Activated CD4-positive, alpha-beta T cell treated with anti-CD3 and anti-CD28 coated beads, Interleukin-2, amount 50 U/mL, for 1 hour (primary cell): ENCODE measurements around the gene MRPL27.

ENCODE experiments used
- DNase-seq: peaks from one replicate; pipeline ENCODE4 v3.0.0-alpha.2; 2020

Gene MRPL27

DNA sequence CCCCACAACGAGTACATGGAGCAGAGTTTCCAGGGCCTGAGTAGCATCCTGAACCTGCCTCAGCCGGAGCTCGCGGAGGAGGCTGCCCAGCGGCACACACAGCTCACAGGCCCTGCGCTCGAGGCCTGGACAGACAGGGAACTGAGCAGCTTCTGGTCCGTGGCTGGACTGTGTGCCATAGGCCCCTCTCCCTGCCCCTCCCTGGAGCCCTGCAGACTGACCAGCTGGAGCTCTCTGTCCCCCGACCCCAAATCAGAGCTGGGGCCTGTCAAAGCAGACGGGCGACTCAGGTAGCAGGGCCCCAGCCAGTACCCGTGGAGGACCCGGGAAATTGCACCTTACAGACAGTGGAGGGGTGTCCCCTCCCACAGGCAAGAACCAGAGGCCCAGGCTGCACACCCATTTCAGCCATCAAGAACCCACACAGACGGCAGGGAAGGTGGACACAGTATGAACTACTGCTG lies 13.0 kb downstream of the MRPL27 start:
- DNase-seq, result no peak

DNA sequence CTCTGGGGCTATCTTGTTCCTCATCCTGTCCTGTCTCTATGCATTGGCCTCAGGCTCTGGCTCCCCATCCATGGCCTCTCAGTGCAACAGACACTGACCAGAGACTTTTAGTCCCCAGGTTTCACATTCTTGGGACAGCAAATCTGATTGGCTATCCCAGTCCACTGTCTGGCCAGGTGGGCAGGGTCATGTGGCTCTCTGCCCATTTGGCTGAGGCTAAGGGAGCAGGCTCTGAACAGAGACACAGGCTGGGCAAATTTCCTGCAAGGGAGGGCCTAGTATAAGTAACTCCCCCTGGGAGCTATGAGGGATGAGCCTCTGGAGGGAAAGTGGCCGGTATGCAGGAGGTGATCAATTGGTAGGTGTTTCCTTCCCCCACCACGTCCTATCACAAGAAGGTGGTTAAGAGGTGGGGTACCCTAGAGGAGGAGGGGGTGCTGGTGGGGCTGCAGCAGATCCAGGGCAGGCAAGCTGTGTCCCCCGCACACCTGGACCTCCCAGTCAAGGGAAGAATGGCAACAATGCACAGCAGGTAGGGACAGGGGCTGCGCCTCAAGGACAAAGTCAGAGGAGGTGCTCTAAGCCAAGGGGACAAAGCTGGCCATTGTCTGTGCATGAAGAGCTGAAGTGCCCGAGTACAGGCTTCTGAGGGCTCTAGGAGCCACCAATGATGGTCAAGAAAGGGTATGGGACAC lies 13.8 kb downstream of the MRPL27 start:
- DNase-seq, result no peak

DNA sequence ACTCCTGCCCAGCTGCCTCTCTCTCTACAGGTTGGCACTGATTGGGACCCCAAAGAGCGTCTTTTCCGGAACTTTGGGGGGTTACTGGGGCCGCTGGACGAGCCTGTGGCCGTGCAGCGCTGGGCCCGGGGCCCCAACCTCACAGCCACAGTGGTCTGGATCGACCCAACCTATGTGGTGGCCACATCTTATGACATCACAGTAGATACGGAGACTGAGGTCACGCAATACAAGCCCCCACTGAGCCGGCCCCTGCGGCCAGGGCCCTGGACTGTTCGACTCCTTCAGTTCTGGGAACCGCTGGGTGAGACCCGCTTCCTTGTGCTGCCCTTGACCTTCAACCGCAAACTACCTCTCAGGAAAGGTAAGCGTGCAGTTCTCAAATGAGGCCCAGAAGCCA lies 14.8 kb downstream of the MRPL27 start:
- no peak for DNase-seq

DNA sequence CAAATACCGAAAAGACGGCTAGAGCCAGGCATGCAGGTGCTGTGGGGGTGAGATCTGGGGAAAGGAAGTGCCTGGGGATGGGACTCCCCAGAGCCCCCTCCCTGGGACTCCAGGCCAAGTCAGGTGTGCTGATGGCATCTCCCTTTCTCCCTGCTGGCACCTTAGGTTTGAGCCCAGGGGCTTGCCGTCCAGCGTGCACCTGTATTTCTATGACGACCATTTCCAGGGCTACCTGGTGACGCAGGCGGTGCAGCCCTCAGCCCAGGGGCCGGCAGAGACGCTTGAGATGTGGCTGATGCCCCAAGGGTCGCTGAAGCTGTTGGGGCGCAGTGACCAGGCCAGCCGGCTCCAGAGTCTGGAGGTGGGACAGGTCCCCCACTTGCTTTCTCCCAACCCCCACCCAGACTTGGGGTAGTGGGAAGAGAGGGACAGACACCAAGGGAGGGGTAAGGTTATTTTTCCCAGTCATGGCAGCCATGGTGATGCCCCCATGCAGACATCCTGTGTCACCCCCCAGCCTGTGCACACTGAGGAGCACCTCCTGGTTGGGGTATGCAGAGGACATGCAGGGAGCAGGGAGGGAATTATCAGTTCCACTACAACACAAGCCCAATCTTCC lies 16.0 kb downstream of the MRPL27 start:
- DNase-seq, result no peak

DNA sequence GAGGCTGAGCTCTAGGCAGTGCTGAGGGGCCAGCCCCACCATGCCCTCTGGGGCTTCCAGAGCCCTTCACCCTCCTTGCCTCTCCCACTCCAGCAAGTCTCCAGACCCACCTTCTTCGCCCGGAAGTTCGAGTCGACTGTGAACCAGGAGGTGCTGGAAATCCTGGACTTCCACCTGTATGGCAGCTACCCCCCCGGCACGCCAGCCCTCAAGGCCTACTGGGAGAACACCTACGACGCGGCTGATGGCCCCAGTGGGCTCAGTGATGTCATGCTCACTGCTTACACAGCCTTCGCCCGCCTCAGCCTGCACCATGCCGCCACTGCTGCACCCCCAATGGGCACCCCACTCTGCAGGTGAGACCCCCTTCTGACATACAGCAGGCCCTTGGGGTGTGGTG lies 16.6 kb downstream of the MRPL27 start:
- DNase-seq, result no peak

DNA sequence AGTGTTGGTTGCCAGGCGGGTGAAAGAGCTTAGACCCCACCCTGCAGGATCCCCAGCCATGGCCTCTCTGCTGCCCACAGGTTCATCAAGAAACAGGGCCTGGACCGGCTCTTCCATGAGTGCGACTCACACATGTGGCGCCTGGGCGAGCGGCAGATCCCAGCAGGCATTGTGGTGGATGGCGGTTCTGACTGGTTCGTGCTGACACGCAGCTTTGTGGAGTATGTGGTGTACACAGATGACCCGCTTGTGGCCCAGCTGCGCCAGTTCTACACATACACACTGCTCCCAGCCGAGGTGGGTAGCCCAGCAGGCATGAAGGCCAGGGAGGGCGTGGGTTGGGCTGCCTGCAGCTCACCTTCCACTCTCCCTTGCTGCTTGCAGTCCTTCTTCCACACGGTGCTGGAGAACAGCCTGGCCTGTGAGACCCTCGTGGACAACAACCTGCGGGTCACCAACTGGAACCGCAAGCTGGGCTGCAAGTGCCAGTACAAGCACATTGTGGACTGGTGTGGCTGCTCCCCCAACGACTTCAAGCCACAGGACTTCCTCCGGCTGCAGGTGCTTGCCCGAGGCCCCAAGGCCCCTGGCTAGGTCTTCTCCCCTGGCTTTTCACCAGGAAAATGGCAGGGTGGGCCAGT lies 17.2 kb downstream of the MRPL27 start:
- no peak for DNase-seq

DNA sequence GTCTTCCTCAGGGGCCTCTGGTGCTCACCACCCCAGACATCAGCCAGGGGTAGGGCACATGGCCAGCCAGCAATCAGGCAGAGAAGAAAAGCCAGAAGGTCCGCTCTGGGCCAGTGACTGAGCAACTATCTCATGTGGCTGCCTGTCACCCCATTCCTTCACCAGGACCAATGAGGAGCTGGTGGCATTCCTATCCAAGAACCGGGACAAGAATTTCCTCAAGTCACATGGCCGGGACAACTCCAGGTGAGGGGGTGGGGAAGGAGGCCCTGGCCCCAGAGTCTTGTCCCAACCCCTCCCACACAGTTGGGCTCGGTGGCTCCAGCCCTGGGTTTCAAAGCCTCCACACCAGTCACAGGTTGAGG lies 17.7 kb downstream of the MRPL27 start:
- no peak for DNase-seq

DNA sequence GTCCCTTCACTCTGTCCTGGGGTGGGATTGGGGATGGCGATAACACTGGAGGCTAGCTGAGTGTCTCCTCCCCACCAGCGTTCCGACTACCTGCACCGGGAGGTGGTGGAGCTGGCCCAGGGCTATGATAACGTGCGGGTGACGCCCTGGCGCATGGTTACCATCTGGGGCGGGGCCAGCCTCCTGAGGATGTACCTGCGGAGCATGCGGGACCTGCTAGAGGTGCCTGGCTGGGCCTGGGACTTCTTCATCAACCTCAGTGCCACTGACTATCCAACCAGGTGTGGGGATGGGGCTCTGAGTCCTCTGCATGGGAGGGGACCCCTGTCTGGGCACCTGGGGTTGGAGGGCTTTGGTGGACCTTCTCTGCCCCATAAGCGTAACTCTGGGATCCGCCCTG lies 18.2 kb downstream of the MRPL27 start:
- no peak for DNase-seq

DNA sequence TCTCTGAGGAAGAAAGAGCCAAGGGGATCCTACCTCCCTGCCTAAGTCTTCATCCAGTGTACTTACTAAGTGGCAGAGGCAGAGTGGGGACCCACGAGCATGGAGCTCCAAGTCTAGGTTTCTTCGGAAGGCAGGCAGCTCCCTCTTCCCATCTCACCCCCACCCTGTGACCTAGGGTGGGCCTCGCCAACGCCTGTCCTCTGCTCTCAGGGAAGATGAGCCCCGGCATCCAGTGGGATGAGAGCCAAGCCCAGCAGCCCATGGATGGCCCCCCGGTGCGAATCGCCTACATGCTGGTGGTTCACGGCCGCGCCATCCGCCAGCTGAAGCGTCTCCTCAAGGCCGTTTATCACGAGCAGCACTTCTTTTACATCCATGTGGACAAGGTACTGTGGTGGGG lies 18.8 kb downstream of the MRPL27 start:
- no peak for DNase-seq

DNA sequence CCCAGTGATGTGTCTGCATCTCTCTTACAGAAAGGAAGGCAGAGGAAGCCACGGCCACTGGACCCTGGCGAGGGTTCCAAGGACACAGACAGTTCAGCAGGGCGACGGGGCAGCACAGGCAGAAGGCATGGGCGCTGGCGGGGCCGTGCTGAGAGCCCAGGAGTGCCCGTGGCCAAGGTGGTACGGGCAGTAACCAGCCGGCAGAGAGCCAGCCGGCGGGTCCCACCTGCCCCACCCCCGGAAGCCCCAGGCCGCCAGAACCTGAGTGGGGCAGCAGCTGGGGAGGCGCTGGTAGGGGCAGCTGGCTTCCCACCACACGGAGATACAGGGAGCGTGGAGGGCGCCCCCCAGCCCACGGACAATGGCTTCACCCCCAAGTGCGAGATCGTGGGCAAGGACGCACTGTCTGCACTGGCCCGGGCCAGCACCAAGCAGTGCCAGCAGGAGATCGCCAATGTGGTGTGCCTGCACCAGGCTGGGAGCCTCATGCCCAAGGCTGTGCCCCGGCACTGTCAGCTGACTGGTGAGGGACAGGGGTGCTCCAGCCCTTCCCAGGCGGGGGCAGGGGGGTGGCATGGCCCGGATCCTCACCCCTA lies 19.3 kb downstream of the MRPL27 start:
- no peak for DNase-seq

DNA sequence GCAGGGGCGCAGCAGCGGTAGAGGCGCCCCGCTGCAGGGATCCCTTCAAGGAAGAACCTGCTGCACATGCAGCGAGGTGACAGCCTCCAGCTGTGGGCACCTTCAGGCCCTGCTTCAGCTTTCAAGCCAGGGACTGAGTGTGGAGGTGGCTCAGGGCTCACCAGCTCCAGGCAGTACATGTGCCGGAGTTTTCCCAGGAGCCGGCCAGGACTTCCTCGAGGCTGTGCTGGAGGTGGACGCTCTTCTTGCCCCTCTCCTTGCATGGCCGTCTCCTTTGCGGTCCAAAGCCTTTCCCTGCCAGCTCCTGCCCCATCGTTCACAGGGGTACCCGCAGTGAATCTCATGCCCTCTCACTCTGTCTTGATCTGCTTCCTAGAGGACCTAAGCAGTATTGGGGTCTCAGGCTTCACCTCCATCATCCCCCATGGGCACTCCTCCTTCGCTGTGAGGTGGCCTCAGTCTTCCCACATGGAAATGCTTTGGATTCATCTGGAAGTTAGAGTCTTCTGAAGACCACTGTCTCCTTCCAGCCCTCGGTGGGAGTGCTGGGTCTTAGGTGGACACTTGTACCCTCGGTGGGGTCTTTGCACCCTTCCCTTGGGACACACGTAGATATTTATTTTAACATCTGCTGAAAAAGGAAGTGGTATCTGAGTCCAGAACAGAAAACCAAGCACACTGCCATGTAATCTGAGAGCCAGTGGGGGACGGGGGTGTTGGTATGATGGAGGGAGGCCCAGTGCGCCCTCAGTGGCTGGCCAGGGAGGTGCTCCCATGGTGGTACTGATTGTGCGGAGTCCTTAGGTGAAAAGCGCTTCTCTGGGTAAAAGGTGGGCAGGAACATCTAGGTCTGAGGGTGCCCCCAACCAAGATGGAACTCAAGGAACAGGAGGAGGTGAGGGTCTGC lies 20.0 kb downstream of the MRPL27 start:
- DNase-seq, result no peak

DNA sequence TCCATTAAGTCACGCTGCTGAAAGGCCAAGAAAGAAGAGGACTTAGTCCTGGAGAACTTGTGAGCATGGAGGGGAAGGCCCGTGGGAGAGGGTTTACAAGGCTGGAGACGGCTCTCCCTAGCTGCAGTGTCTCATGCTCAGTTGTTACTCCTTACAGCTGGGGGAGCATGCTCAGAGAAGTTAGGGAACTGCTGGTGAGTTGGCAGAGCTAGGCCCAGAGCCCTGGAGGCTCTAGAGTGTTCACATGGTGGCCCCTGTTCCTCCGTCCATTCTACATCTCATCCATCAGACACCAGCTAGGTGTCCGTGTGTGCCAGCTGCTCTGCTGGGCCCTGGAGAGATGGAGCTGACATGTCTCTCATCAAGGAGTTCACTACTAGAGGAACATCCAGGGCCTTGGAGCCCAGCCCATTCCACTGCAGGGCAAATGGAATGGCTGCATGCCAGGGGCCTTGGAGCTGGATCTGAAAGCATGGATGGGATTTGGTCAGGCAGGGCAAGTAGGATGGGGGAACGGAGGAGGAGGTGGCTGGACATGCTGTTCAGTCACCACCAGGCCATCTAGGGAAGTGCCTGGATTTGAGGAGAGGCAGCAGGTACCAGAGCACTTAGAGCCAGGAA lies 20.8 kb downstream of the MRPL27 start:
- DNase-seq, result no peak

DNA sequence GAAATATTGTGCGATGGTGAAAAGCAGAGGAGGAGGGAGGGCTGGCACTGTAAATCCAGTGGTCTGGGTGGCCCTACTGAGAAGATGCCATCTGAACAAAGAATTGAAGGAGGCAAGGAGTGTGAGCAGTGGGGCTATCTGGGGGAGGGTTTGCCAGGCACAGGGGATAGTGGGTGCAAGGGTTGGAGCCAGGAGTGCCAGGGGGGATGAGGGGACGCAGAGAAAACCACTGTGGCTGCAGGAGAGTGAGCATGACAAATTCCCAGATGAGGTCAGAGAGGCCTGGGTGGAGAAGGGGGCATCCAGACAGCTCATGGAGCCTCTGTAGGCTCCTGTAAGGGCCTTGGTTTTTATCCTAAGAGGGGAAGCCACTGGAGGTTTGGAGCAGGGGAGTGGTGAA lies 22.3 kb downstream of the MRPL27 start:
- DNase-seq, result no peak

DNA sequence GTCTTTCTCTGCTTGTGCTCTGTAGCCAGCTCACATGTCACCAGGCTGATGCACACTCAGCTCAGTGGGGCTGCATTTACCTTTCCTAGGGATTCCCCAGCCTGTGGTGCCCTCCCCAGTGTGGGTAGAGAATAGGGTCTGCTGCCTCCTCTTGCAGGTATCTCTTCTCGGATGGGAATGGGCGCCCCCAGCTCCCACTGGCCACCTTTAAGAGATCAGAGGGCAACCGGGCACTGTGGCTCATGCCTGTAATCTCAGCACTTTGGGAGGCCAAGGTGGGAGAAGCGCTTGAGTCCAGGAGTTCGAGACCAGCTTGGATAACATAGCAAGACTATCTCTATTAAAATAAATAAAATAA lies 23.8 kb downstream of the MRPL27 start:
- DNase-seq, result no peak

DNA sequence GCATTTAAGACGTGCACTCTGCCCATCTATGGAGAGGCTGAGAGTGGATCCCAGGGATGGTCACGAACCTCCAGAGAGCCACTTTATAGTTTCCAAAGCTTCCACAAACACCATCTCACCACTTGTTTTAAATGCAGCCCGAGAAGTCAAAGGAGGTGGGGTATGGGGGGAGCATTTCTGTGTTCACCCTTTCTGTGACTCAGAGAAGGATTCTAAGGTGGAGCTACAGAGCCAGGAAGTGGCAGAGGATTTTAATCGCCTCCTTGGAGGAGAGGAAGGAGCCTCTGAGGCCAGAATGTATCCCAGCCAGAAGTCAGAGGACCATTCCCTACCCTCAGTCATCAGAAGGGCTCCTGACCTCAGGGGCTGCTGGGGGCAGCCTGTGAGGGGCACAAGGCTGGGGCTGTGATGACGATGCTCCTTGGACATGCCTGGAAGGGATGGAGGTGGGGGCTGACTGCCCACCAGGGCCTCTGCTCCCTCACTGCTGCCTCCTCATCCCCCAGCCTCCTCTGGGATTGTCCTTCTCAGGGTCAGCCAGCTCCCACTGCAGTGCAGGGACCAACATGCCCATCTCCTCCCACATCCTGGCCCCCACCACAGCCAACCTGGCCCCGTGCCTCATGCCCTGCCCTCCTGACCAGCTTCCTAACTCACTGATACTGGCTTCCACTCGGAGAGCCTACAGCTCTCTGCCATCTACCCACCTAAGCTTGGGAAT lies 24.3 kb downstream of the MRPL27 start:
- DNase-seq, result no peak

DNA sequence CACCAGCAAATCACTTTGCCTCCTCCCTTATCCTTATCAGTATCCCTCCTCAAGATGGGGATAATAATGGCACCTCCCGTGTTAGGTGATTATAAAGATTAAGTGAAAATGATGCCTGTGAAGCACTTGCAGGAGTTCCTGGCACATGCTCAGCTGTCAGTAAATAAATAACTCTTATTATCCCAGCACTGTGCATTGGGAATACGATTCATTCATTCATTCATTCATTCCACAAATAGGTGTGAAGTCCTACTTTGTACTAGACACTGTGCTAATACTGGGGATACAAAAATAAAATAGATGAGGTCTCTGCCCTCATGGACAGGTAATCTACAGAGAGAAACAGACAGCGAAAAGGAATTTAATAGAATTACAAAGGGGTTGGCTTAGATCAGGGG lies 25.1 kb downstream of the MRPL27 start:
- no peak for DNase-seq

DNA sequence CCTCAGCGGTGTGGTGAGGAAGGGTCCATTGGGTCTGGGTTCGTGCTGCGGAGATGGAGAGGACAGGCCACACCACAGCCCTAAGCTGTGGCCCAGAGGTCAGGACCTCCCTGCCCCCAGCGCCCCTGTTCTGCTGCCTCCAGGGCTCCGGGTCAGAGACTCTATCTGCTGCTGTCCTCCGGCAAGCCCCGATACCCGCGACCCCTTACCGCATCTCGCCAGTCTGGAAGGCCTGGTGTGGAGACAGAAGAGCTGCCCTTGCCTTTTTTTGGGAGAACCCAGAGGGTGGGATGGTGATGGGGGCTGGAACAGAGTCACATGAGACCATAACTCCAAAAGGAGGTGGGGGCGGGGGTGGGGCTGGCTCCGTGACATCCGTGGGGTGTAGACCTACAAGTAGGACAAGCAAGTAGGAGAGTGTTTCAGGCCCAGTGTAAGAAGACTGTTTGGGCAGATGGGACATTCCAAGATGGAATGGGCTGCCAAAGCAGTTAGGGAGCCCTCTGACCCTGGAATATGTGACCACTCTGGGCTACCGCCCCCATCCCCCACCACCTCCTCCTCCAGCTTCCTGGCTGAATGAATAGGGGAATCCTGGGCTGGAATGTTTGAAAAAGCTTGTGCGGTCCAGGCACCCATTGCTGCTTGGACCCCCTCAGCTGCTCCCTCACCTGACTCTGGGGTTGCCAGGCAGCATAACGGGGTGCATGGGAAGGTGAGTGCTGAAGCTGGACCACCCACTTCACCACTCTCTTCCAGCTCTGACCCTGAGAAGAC lies 25.7 kb downstream of the MRPL27 start:
- DNase-seq, result no peak

DNA sequence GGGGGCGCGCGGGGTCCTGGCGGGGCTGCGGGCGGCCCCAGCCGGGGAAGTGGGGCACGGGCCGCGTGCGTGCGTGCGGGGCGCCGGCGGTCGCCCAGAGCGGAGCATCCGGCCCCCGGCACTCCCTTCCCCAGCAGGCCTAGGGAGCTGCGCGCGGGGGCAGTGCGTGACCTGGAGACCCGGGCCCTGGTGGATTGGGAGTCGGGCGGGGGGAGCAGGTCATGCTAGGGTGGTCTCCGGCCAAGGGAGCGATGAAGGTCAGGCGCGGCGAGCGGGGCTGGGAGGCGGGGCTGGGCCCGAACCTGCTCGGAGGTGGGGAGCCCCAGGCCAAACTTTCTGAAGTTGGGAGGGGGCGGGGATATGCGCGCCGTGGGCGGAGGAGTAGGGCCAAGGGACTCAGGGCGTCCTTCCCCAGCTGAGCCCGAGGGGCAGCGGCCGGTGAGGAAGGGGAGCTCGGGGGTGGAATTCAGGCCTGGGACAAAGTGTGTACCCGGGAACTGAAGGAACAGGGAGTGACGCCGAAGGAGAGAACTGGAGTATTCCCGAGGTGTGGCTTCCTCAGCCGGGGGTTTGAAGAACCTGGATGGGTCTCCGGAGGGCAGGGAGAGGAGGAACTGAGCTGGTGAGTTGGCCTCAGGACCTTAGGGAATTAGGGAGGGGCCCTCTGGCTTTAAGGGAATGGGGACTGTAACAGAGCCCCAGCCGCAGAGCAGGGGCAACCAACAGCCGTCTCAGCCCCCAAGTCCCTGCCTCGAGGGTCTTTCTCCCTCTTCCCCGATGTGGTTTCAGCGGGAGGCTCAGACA lies 26.5 kb downstream of the MRPL27 start:
- peak; percentile 19 for DNase-seq

DNA sequence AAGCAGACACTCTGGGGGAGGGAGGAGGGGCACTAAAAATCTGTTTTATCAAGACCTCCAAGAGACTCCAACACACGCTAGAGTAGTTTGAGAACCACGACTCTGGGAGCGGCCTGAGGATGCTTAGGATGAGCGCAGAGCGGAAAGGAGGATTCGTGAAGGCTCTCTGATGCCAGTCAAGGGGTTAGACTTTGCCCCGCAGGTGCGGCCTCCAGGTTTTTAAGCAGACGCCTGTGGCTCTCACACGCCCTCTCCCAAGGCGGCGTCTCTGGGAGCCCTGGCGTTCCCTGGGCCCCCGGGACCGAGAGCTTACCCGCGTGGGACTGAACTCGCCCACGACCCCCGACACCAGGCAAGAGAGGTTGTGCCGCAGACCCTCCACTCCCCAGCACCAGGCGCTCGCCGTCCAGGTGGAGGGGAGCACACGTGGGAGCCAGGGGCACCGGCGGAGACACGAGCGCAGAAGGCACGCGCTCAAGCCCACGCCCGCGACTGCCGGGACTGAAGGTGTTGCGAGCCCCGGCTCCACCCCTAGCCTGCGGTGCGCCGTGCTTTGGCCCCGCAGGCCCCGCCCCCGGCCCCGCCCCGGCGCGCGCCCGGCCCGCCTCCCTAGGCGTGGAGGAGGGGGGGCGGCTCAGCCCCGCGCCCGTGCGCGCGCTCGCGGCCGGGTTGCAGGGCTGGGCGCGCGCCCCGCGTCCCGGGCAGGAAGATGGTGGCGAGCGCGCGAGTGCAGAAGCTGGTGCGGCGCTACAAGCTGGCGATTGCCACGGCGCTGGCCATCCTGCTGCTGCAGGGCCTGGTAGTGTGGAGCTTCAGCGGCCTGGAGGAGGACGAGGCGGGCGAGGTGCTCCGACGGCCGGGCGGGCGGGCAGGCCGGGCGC lies 27.3 kb downstream of the MRPL27 start, which contains the start of gene XYLT2:
Gene XYLT2 (plus strand): TSS at position 695 of the 881 bp plus-strand sequence. CDS start 15 bp downstream, at position 710.
- DNase-seq, result peak; percentile 88
